ENCODE results near the gene KCNJ16.

- no peak for TF ChIP-seq POLR2A (IDR thresholded peaks at IDR 0.05; ENCODE audit: low read depth, low read length)
- TF ChIP-seq POLR2AphosphoS5 (IDR thresholded peaks at IDR 0.05; ENCODE audit: low read depth, low read length): no peak
- no peak for TF ChIP-seq TAF1 (IDR thresholded peaks at IDR 0.05; ENCODE audit: borderline replicate concordance, low read depth, low read length)
Measured at GRCh38 chr17:70028397-70028796, 46.6 kb upstream of the KCNJ16 start.
